ENCODE data around the gene TUSC7.

GRCh38 chr3:116739678-116740077 is 30.1 kb downstream of the TUSC7 start:
- no peak for TF ChIP-seq GATA2 (IDR thresholded peaks at IDR 0.05; ENCODE audit: low read depth, low read length)
- no peak; the same call in 1 of the 2 replicates for TF ChIP-seq GATA3 (IDR thresholded peaks at IDR 0.05; ENCODE audit: low read depth, low read length)
